ENCODE results near the gene ZBTB18. TPM values are rescaled to one million over a fixed set of nuclear protein-coding genes. Genes with fewer than 3 reads are reported as not detected.
A peak's percentile ranks its signal among the peaks of the same experiment; 100 is the strongest.

The ZBTB18 gene
- total and polyA plus RNA-seq, 9 donors, result 57.3 to 89.5 (median 70.8) TPM

DNA sequence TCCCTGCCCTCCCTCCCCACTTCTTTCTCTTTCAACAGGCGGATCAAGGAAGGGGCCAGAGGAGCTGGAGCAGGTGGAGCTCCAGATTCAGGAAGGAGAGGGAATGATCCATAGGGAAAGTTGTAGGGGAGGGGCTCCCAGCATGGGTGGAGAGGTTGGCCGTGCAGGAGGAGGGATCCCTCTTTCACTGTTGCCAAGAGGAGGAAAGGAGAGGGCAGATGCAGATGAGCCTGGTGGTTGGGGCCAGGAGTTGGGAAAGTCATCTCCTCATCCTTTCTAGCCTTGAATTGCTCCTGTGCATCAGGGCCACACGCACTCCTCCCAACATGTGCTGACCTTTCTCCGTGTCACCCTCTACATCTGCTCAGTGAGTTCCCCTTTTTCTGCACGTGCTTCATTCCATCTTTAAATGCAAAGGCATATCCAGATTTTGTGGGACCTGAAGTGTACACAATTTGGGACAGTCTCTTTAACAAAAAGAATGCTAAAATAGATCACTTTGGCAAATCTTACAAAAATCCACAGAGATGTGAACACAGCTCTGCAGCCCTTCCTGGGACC lies 32.4 kb downstream of the ZBTB18 start:
- Histone ChIP-seq H3K4me1 (ENCODE audit: control insufficient read depth, insufficient read depth, low read length) (no peaks in the 10 kb centered on the region), H3K27ac (ENCODE audit: low read length) (no peak overlapping the region), H3K36me3 (ENCODE audit: control insufficient read depth, insufficient read depth, low read length) (no peaks in the 10 kb centered on the region), H3K9me3 (replicated peaks; ENCODE audit: control insufficient read depth, low read depth, low read length) (peaks cover 6% of the 10 kb centered on the region), H3K4me3 (ENCODE audit: low read length) (no peak overlapping the region), H3K27me3 (ENCODE audit: control insufficient read depth, insufficient read depth, low read length) (peaks cover 3% of the 10 kb centered on the region)
- WGBS (ENCODE audit: insufficient coverage), result 50% methylated on average over 4 of the region's 5 CpGs
- DNase-seq, result no peak

DNA sequence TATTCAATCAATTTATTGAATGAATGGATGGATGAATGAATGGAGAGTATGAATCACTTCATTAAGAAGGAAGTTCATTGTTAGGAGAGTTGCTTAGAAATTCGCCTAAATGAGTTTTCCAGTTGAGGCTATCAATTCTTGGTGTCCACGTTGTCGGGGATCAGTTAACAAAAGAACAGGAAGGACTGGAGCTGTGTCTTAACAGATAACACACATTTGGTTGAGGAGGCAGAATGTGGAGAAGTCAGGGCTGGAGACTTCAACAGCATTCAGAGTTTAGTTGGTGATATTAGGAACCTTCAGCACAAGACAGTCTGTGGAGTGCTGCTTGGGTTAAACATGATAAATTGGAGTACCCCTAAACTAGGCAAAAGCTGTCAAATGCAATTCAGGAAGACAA lies 33.7 kb downstream of the ZBTB18 start:
- DNase-seq, result peak; percentile 26
- no peaks in the 10 kb centered on the region for H3K4me1 ChIP-seq (ENCODE audit: control insufficient read depth, insufficient read depth, low read length)
- H3K9me3 ChIP-seq (replicated peaks; ENCODE audit: control insufficient read depth, low read depth, low read length), result peaks cover 6% of the 10 kb centered on the region
- H3K27ac ChIP-seq (ENCODE audit: low read length), result no peak overlapping the region
- H3K36me3 ChIP-seq (ENCODE audit: control insufficient read depth, insufficient read depth, low read length), result no peaks in the 10 kb centered on the region
- H3K27me3 ChIP-seq (ENCODE audit: control insufficient read depth, insufficient read depth, low read length), result peaks cover 3% of the 10 kb centered on the region
- WGBS (ENCODE audit: insufficient coverage), result 33% methylated on average over 1 of the region's 3 CpGs
- H3K4me3 ChIP-seq (ENCODE audit: low read length), result no peak overlapping the region

DNA sequence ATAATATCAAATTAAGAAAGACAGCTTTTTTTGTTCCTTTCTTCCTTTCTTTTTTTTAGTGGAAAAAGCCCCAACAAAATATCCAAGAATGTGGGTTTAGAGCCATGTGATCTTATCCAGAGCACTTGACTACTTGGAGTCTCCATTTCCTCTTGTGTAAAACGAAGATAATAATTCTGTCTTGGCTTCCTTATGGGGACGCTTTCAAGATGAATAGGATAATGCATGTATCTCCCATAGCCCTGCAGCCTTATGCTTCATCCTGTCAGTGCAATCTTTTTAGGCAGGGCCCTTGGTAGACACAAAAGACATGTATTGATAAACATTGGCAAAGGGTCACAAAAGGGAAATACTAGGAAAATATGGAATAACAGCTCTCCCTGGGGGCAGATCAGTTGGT lies 34.8 kb downstream of the ZBTB18 start:
- H3K4me1 ChIP-seq (ENCODE audit: control insufficient read depth, insufficient read depth, low read length), result no peaks in the 10 kb centered on the region
- H3K4me3 ChIP-seq (ENCODE audit: low read length), result no peak overlapping the region
- no peak overlapping the region for H3K27ac ChIP-seq (ENCODE audit: low read length)
- peaks cover 3% of the 10 kb centered on the region for H3K27me3 ChIP-seq (ENCODE audit: control insufficient read depth, insufficient read depth, low read length)
- peaks cover 6% of the 10 kb centered on the region for H3K9me3 ChIP-seq (replicated peaks; ENCODE audit: control insufficient read depth, low read depth, low read length)
- H3K36me3 ChIP-seq (ENCODE audit: control insufficient read depth, insufficient read depth, low read length), result no peaks in the 10 kb centered on the region
- no peak for DNase-seq
- WGBS (ENCODE audit: insufficient coverage), result 80% methylated on average over 1 of the region's 2 CpGs

DNA sequence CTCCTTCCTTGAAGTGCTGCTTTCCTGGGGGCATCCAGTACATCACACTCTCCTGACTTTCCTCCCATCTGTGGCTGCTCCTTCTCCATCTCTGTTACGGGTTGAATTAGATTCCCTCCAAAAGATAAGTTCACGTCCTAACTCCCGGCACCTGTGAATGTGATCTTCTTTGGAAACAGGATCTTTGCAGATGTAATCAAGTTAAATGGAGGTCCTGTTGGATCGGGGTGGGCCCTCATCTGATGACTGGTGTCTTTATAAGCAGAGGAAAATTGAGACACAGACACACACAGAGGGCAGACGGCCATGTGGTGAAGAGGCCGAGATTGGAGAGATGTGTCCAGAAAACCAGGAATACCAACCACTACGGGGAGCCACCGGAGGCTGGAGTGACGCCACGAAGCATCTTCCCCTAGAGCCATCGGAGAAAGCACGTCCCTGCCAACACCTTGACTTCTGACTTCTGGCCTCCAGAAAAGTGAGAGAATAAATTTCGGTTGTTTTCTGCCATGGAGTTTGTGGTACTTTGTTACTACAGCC lies 36.0 kb downstream of the ZBTB18 start:
- no peaks in the 10 kb centered on the region for H3K36me3 ChIP-seq (ENCODE audit: control insufficient read depth, insufficient read depth, low read length)
- peaks cover 3% of the 10 kb centered on the region for H3K27me3 ChIP-seq (ENCODE audit: control insufficient read depth, insufficient read depth, low read length)
- no peak for DNase-seq
- H3K9me3 ChIP-seq (replicated peaks; ENCODE audit: control insufficient read depth, low read depth, low read length), result peaks cover 6% of the 10 kb centered on the region
- no peak overlapping the region for H3K4me3 ChIP-seq (ENCODE audit: low read length)
- 95% methylated on average over 3 of the region's 13 CpGs for WGBS (ENCODE audit: insufficient coverage)
- no peaks in the 10 kb centered on the region for H3K4me1 ChIP-seq (ENCODE audit: control insufficient read depth, insufficient read depth, low read length)
- no peak overlapping the region for H3K27ac ChIP-seq (ENCODE audit: low read length)

DNA sequence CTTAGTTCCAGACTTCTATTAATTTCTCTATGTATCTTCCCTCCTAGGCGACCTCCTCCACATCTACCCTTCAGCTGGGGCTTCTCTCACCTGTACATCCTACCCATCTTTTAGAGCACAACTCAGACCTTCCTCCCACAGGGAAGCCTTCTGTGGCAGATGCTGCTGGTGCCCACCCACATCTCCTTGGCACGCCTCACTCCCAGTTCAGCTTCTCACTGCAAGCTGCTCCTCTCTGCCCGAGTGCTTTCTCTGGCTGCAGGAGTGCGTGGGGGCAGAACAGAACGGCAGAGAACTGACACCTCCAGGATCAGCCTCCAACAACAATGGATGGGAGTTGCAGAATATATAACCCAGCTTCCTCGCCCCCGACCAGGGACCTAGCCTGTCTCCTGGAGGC lies 36.5 kb downstream of the ZBTB18 start:
- no peaks in the 10 kb centered on the region for H3K36me3 ChIP-seq (ENCODE audit: control insufficient read depth, insufficient read depth, low read length)
- no peaks in the 10 kb centered on the region for H3K4me1 ChIP-seq (ENCODE audit: control insufficient read depth, insufficient read depth, low read length)
- 87% methylated on average over 4 of the region's 7 CpGs for WGBS (ENCODE audit: insufficient coverage)

DNA sequence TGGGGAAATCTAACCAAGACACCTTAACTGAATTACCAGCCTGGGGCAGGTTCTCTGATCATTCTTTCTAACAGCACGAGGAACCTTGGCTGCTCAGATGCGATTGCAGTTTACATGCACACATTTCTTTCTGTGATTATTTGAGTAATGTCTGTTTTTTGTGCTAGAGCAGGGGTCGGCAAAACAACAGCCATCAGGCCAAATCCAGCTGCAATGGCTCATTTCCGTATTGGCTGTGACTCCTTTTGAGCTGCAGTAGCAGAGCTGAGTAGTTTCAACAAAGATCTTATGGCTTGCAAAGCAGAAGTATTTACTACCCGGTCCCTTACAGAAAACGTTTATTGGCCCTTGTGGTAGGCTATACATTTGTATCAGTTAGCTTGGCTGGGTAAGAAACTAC lies 37.1 kb downstream of the ZBTB18 start:
- Histone ChIP-seq H3K9me3 (replicated peaks; ENCODE audit: control insufficient read depth, low read depth, low read length) (peaks cover 6% of the 10 kb centered on the region), H3K36me3 (ENCODE audit: control insufficient read depth, insufficient read depth, low read length) (no peaks in the 10 kb centered on the region), H3K27ac (ENCODE audit: low read length) (no peak overlapping the region), H3K27me3 (ENCODE audit: control insufficient read depth, insufficient read depth, low read length) (no peaks in the 10 kb centered on the region), H3K4me1 (ENCODE audit: control insufficient read depth, insufficient read depth, low read length) (no peaks in the 10 kb centered on the region), H3K4me3 (ENCODE audit: low read length) (no peak overlapping the region)
- no peak for DNase-seq
- 71% methylated on average over 3 of the region's 6 CpGs for WGBS (ENCODE audit: insufficient coverage)

More for the DNA sequence above, 36.5 kb downstream of the ZBTB18 start:
- no peak for DNase-seq
- Histone ChIP-seq H3K9me3 (replicated peaks; ENCODE audit: control insufficient read depth, low read depth, low read length) (peaks cover 6% of the 10 kb centered on the region), H3K27ac (ENCODE audit: low read length) (no peak overlapping the region), H3K4me3 (ENCODE audit: low read length) (no peak overlapping the region), H3K27me3 (ENCODE audit: control insufficient read depth, insufficient read depth, low read length) (peaks cover under 1% of the 10 kb centered on the region)

DNA sequence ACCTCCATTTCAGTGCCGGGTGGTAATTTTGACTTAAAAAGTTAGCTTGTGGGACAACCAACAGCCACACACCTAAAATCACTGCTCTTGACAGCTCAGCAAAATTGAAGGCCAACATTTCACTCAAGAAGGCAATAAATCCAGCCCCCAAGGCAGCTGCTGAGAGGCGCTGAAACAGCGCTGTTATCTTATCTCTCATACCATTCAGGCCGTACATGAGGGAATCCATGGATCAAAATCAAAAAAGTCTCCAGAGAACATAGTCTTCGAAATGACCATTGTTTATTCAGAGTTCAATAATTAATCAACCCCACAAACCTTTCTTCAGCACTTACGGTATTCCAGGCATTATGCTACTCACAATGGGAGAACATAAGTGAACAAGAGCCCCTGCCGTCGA lies 38.5 kb downstream of the ZBTB18 start:
- H3K4me1 ChIP-seq (ENCODE audit: control insufficient read depth, insufficient read depth, low read length), result no peaks in the 10 kb centered on the region
- WGBS (ENCODE audit: insufficient coverage), result 75% methylated on average over 5 of the region's 8 CpGs
- DNase-seq, result no peak
- H3K27me3 ChIP-seq (ENCODE audit: control insufficient read depth, insufficient read depth, low read length), result no peaks in the 10 kb centered on the region
- H3K4me3 ChIP-seq (ENCODE audit: low read length), result no peak overlapping the region
- peaks cover 6% of the 10 kb centered on the region for H3K9me3 ChIP-seq (replicated peaks; ENCODE audit: control insufficient read depth, low read depth, low read length)
- no peak overlapping the region for H3K27ac ChIP-seq (ENCODE audit: low read length)
- H3K36me3 ChIP-seq (ENCODE audit: control insufficient read depth, insufficient read depth, low read length), result no peaks in the 10 kb centered on the region

DNA sequence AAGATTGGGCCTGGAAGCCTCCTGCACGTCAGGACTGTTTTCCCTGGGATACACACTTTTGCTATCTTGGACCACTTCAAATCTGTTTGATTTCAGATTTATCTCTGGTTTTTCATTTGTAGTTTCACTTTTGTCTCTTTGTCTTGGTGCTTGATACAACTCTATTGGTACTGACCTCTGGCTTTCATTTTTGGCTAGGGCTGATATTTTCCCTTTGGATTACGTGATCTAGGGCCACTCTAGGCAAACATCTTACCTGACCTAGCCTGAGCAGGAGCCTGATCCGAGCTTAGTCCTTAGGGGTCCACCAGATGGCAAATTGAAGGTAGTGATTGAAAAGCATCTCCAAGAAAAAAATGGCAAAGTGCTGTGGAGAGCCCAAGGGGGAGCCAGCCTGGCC lies 39.6 kb downstream of the ZBTB18 start:
- no peaks in the 10 kb centered on the region for H3K4me1 ChIP-seq (ENCODE audit: control insufficient read depth, insufficient read depth, low read length)

DNA sequence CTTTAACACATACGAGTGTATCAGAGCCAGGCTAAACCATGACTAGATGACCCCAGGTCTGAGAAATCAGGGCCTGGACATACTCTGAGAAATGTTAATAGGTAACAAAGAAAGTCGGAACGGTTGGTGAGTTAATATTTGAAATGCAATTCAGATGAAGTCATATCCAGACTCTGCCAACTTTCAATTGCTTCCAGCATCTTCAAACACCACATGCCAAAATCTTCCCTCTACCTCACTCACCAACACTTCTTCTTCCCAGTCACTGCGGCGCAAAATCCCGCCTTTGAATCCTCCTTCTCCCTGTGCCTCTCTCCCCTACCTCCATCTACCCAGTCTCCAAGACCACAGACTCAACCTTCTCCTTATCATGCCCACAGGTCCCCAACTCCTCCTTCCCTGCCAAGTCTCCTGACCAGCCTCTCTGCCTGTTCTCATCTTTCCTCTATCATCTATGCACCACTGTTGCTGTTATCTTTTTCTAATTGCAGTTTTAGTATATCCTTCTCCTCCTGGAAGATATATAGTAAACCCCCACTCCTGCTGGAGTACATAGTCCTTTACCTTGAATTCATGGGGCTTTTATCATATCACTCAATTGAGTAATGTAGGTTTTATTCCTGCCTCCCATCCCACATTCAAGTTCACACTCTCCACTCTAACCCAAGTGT lies 41.3 kb downstream of the ZBTB18 start:
- Histone ChIP-seq H3K36me3 (ENCODE audit: control insufficient read depth, insufficient read depth, low read length) (no peaks in the 10 kb centered on the region), H3K4me1 (ENCODE audit: control insufficient read depth, insufficient read depth, low read length) (no peaks in the 10 kb centered on the region), H3K27me3 (ENCODE audit: control insufficient read depth, insufficient read depth, low read length) (no peaks in the 10 kb centered on the region), H3K9me3 (replicated peaks; ENCODE audit: control insufficient read depth, low read depth, low read length) (no peaks in the 10 kb centered on the region), H3K4me3 (ENCODE audit: low read length) (no peak overlapping the region), H3K27ac (ENCODE audit: low read length) (no peak overlapping the region)
- peak; percentile 27 for DNase-seq
- 81% methylated on average over 3 of the region's 6 CpGs for WGBS (ENCODE audit: insufficient coverage)

More for the DNA sequence above, 39.6 kb downstream of the ZBTB18 start:
- no peak overlapping the region for H3K4me3 ChIP-seq (ENCODE audit: low read length)
- no peaks in the 10 kb centered on the region for H3K27me3 ChIP-seq (ENCODE audit: control insufficient read depth, insufficient read depth, low read length)
- H3K9me3 ChIP-seq (replicated peaks; ENCODE audit: control insufficient read depth, low read depth, low read length), result peaks cover 6% of the 10 kb centered on the region
- no peaks in the 10 kb centered on the region for H3K36me3 ChIP-seq (ENCODE audit: control insufficient read depth, insufficient read depth, low read length)
- no peak for DNase-seq
- 56% methylated on average over 2 of the region's 3 CpGs for WGBS (ENCODE audit: insufficient coverage)
- no peak overlapping the region for H3K27ac ChIP-seq (ENCODE audit: low read length)

DNA sequence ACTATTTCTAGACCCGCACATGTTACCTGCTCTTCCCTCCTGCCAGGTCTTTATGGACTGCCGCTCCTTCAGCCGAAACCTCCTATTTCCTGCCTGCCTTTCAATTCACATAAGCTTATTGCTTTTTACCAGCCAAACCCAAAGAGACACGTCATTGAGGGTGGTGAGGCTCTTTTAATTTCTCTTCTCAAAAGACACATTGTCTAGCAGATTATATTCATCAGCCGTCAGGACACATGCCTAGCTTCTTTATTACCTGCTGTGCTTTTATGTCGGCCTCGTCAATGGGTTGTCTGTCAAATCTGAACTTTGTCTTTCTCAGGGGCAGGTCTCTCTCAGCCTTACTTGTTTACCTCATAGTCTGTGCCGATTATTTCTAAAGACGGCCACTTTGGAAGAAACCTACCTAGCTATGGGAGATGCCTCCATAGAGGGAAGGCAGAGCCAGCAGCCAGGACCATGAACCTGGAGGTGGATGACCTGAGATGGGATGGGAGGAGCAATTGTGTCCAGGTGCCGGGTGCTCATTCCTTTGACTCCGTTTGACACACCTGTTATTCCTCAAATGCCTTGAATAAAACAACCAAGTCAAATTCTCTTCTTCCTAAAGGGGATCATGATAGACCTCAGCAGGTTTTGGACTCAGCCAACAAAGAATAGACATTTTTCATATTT lies 42.0 kb downstream of the ZBTB18 start:
- Histone ChIP-seq H3K27ac (ENCODE audit: low read length) (no peak overlapping the region), H3K27me3 (ENCODE audit: control insufficient read depth, insufficient read depth, low read length) (no peaks in the 10 kb centered on the region), H3K9me3 (replicated peaks; ENCODE audit: control insufficient read depth, low read depth, low read length) (no peaks in the 10 kb centered on the region), H3K36me3 (ENCODE audit: control insufficient read depth, insufficient read depth, low read length) (no peaks in the 10 kb centered on the region), H3K4me3 (ENCODE audit: low read length) (no peak overlapping the region), H3K4me1 (ENCODE audit: control insufficient read depth, insufficient read depth, low read length) (no peaks in the 10 kb centered on the region)
- WGBS (ENCODE audit: insufficient coverage), result 81% methylated on average over 9 of the region's 11 CpGs
- no peak for DNase-seq

Data from muscle of leg (tissue), 11 donors.